K562 (cell line): Measurements from ENCODE around the gene PODN. TPM values are rescaled to one million over a fixed set of nuclear protein-coding genes. Genes with fewer than 3 reads are reported as not detected.

Experiments used
- E2F3 ChIP-seq: fragments of 250-450 bp; sonication (Bioruptor Pico); IDR thresholded peaks from 2 replicates; pipeline ENCODE4 v1.4.0; 2020; ENCODE audit warnings: mild to moderate bottlenecking
- EHMT2 ChIP-seq: fragments of 450-650 bp; IDR thresholded peaks from 2 replicates; pipeline ENCODE4 v1.6.1; 2018; ENCODE audit warnings: antibody characterized with exemption
- ELF2 ChIP-seq: fragments of 250-450 bp; sonication (Bioruptor Pico); IDR thresholded peaks from 2 replicates; pipeline ENCODE4 v1.5.0; 2021; ENCODE audit warnings: mild to moderate bottlenecking
- FOXJ3 ChIP-seq: sonication (generic); formaldehyde crosslinking; IDR thresholded peaks from 2 replicates; pipeline ENCODE4 v1.4.0; 2020; ENCODE audit warnings: mild to moderate bottlenecking, missing genetic modification reagents
- GTF2E2 ChIP-seq: fragments of 200-800 bp; sonication (Bioruptor generic); IDR thresholded peaks from 2 replicates; pipeline ENCODE4 v1.6.1; 2016; ENCODE audit warnings: missing genetic modification characterization, missing compliant biosample characterization
- KAT7 ChIP-seq: sonication (generic); formaldehyde crosslinking; IDR thresholded peaks from 2 replicates; pipeline ENCODE4 v1.8.0; 2022; ENCODE audit warnings: missing genetic modification reagents, mild to moderate bottlenecking, borderline replicate concordance
- KLF10 ChIP-seq: fragments of 250-450 bp; sonication (Bioruptor Pico); IDR thresholded peaks from 2 replicates; pipeline ENCODE4 v1.6.1; 2021; ENCODE audit warnings: matching md5 sums
- SETDB1 ChIP-seq: IDR thresholded peaks from one replicate; pipeline ENCODE4 v1.6.1; 2012; ENCODE audit warnings: low read length, control low read depth, inconsistent platforms
- TCF7L2 ChIP-seq: fragments of 150-350 bp; IDR thresholded peaks from 2 replicates; pipeline ENCODE4 v1.6.1; 2016; ENCODE audit warnings: low read depth, mild to moderate bottlenecking, low read length, moderate library complexity
- ZFPM2 ChIP-seq: fragments of 250-450 bp; sonication (Bioruptor Pico); IDR thresholded peaks from 2 replicates; pipeline ENCODE4 v1.5.1; 2022; ENCODE audit warnings: mild to moderate bottlenecking
- ZNF12 ChIP-seq: sonication (generic); formaldehyde crosslinking; IDR thresholded peaks from 2 replicates; pipeline ENCODE4 v1.4.0; 2020; ENCODE audit warnings: mild to moderate bottlenecking, missing genetic modification reagents
- ZNF239 ChIP-seq: fragments of 250-450 bp; sonication (Bioruptor Pico); IDR thresholded peaks from 2 replicates; pipeline ENCODE4 v1.4.0; 2020; ENCODE audit warnings: mild to moderate bottlenecking
- ZNF263 ChIP-seq: sonication (generic); formaldehyde crosslinking; IDR thresholded peaks from 2 replicates; pipeline ENCODE4 v1.8.0; 2022; ENCODE audit warnings: mild to moderate bottlenecking, missing genetic modification reagents, borderline replicate concordance
- ZNF354B ChIP-seq: fragments of 250-450 bp; sonication (Bioruptor Pico); IDR thresholded peaks from 2 replicates; pipeline ENCODE4 v1.4.0; 2020
- ZNF57 ChIP-seq: fragments of 450-650 bp; formaldehyde crosslinking; IDR thresholded peaks from 2 replicates; pipeline ENCODE4 v1.4.0; 2020; ENCODE audit warnings: mild to moderate bottlenecking, moderate library complexity
- ZNF77 ChIP-seq: fragments of 250-450 bp; sonication (Bioruptor Pico); IDR thresholded peaks from 2 replicates; pipeline ENCODE4 v1.5.0; 2020
- polyA plus RNA-seq, 8 experiments: library from polyadenylated mRNA; depleted of rRNA in 4 of 8; stranded (reverse) in 5 of 8; unstranded in 3 of 8; fragments of >200 nt; fragmentation: Nextera tagmentation in 2 of 8; fragmentation: Illumina TruSeq in 1 of 8; extraction: Ambion mirVana in 2 of 8; extraction: Trizol in 1 of 8; gene quantifications; 2 replicates each; pipeline versions ENCODE4 v1.2.1 to v1.2.3, GENCODE V29; 2011 to 2014; ENCODE audit warnings: inconsistent platforms in 1 of 8, missing spikeins in 1 of 8
- total RNA-seq, 7 experiments: library from RNA; depleted of rRNA in 6 of 7; stranded (reverse); fragments of >200 nt in 6 of 7; fragmentation: Illumina TruSeq in 2 of 7; extraction: Trizol in 2 of 7; gene quantifications; 2 replicates each; pipeline versions ENCODE4 v1.2.1 to v1.2.3, GENCODE V29; 2011 to 2021; ENCODE audit warnings: low replicate concordance in 1 of 7
- TF ChIP-seq, protein P1 (sequence below): fragments of 450-650 bp; IDR thresholded peaks from 2 replicates; pipeline ENCODE4 v1.6.1; 2017; ENCODE audit warnings: antibody characterized with exemption, mild to moderate bottlenecking
- TF ChIP-seq, protein P2 (sequence below): sonication (generic); formaldehyde crosslinking; IDR thresholded peaks from 2 replicates; pipeline ENCODE4 v1.8.0; 2022; ENCODE audit warnings: mild to moderate bottlenecking, missing genetic modification reagents
- TF ChIP-seq, protein P3 (sequence below): fragments of 450-650 bp; IDR thresholded peaks from 2 replicates; pipeline ENCODE4 v1.6.1; 2016; ENCODE audit warnings: antibody characterized with exemption
- TF ChIP-seq, protein P4 (sequence below): fragments of 450-650 bp; formaldehyde crosslinking; IDR thresholded peaks from 2 replicates; pipeline ENCODE4 v1.4.0; 2020; ENCODE audit warnings: mild to moderate bottlenecking, moderate library complexity

Gene PODN
- total and polyA plus RNA-seq, 9 of the 15 experiments (the other 6 are each of a cell fraction or from before 2014, with no cell fraction given): not detected

DNA sequence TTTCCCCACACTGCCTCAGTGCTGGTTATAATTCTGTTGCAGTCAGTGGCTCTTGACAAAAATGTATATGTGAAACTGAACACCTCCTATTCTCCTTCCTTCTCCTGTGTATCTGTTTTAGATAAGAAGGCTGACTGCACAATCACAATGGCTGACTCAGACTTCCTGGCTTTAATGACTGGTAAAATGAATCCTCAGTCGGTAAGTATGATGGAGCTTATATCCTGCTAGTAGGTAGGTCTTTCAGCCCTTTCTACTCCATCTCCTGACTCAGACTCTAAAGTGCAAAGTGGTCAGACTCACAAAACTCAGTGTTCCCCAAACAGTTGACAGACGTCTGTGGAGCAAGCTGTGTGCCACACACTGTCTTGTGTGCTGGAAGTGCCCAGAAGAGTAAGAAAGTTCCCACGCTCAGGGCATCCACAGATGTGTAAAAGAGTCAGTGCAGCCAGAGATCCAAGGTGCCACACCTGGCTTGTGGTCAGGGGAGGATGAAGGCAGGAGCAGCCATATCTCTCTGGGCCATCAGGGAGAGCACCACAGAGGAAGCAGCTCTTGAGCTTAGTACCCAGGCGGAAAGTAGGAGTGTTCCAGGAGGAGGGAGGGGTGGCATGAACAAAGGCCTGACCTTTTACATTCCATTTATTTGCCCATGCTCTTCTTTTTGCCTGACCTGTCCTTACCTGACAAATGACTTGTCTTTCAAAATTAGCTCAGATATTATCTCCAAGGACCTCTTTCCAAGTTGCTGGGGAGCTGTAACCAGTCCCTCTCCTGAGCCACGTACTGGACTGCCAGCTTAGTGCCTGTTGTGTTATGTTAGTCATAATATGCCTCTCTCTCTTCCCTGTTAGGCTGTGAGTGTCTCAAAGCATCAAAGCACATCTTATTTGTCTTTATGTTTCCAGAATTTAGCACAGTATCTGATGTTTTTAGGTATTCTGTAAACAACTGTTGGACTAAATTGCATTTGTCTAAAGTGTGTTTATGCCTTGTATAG is 14.0 kb upstream of the PODN start (continued):
- no peak for TF ChIP-seq ZNF57 (CRISPR knock-in tag)
- TF ChIP-seq, protein P1, sequence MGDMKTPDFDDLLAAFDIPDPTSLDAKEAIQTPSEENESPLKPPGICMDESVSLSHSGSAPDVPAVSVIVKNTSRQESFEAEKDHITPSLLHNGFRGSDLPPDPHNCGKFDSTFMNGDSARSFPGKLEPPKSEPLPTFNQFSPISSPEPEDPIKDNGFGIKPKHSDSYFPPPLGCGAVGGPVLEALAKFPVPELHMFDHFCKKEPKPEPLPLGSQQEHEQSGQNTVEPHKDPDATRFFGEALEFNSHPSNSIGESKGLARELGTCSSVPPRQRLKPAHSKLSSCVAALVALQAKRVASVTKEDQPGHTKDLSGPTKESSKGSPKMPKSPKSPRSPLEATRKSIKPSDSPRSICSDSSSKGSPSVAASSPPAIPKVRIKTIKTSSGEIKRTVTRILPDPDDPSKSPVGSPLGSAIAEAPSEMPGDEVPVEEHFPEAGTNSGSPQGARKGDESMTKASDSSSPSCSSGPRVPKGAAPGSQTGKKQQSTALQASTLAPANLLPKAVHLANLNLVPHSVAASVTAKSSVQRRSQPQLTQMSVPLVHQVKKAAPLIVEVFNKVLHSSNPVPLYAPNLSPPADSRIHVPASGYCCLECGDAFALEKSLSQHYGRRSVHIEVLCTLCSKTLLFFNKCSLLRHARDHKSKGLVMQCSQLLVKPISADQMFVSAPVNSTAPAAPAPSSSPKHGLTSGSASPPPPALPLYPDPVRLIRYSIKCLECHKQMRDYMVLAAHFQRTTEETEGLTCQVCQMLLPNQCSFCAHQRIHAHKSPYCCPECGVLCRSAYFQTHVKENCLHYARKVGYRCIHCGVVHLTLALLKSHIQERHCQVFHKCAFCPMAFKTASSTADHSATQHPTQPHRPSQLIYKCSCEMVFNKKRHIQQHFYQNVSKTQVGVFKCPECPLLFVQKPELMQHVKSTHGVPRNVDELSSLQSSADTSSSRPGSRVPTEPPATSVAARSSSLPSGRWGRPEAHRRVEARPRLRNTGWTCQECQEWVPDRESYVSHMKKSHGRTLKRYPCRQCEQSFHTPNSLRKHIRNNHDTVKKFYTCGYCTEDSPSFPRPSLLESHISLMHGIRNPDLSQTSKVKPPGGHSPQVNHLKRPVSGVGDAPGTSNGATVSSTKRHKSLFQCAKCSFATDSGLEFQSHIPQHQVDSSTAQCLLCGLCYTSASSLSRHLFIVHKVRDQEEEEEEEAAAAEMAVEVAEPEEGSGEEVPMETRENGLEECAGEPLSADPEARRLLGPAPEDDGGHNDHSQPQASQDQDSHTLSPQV: 0 out of 2 replicates have a peak, but pooled peaks have one; percentile 11
- 0 out of 2 replicates have a peak, but pooled peaks have one; percentile 31 for TF ChIP-seq FOXJ3 (CRISPR knock-in tag)
- no peak for TF ChIP-seq ELF2
- TF ChIP-seq, protein P2, sequence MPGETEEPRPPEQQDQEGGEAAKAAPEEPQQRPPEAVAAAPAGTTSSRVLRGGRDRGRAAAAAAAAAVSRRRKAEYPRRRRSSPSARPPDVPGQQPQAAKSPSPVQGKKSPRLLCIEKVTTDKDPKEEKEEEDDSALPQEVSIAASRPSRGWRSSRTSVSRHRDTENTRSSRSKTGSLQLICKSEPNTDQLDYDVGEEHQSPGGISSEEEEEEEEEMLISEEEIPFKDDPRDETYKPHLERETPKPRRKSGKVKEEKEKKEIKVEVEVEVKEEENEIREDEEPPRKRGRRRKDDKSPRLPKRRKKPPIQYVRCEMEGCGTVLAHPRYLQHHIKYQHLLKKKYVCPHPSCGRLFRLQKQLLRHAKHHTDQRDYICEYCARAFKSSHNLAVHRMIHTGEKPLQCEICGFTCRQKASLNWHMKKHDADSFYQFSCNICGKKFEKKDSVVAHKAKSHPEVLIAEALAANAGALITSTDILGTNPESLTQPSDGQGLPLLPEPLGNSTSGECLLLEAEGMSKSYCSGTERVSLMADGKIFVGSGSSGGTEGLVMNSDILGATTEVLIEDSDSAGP (CRISPR knock-in tag): no peak
- no peak for TF ChIP-seq KAT7 (CRISPR knock-in tag)
- TF ChIP-seq GTF2E2: 0 out of 2 replicates have a peak, but pooled peaks have one; percentile 34
- TF ChIP-seq ZNF12 (CRISPR knock-in tag): 0 out of 2 replicates have a peak, but pooled peaks have one; percentile 29
- TF ChIP-seq KLF10: no peak
- no peak for TF ChIP-seq ZNF239 (CRISPR knock-in tag)
- TF ChIP-seq ZNF77 (CRISPR knock-in tag): no peak
- TF ChIP-seq, protein P3, sequence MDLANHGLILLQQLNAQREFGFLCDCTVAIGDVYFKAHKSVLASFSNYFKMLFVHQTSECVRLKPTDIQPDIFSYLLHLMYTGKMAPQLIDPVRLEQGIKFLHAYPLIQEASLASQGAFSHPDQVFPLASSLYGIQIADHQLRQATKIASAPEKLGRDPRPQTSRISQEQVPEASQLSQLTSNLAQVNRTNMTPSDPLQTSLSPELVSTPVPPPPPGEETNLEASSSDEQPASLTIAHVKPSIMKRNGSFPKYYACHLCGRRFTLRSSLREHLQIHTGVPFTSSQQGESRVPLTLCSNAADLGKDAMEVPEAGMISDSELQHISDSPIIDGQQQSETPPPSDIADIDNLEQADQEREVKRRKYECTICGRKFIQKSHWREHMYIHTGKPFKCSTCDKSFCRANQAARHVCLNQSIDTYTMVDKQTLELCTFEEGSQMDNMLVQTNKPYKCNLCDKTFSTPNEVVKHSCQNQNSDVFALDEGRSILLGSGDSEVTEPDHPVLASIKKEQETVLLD: no peak
- TF ChIP-seq, protein P4, sequence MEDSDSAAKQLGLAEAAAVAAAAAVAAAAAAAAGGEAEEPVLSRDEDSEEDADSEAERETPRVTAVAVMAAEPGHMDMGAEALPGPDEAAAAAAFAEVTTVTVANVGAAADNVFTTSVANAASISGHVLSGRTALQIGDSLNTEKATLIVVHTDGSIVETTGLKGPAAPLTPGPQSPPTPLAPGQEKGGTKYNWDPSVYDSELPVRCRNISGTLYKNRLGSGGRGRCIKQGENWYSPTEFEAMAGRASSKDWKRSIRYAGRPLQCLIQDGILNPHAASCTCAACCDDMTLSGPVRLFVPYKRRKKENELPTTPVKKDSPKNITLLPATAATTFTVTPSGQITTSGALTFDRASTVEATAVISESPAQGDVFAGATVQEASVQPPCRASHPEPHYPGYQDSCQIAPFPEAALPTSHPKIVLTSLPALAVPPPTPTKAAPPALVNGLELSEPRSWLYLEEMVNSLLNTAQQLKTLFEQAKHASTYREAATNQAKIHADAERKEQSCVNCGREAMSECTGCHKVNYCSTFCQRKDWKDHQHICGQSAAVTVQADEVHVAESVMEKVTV (CRISPR knock-in tag): no peak
- no peak for TF ChIP-seq E2F3
- TF ChIP-seq TCF7L2: no peak
- no peak for TF ChIP-seq ZNF354B (CRISPR knock-in tag)
- no peak for TF ChIP-seq ZFPM2 (CRISPR knock-in tag)
- TF ChIP-seq SETDB1: no peak
- peak; percentile 50; the same call in 1 of the 2 replicates for TF ChIP-seq ZNF263
- TF ChIP-seq EHMT2: no peak
